Endothelial cell of umbilical vein (primary cell): ENCODE measurements around the gene LRRC53. TPM values are rescaled to one million over a fixed set of nuclear protein-coding genes. Genes with fewer than 3 reads are reported as not detected.

ENCODE experiments used
- BruUV-seq: library from RNA; stranded (reverse); fragments of 400-500 nt; replicated peaks from 2 replicates; lab custom pipeline; 2021; lab: Mats Ljungman, UMichigan
- CTCF ChIA-PET: fragments of 300-600, 350-600 bp; sonication (Branson Sonifier 250); formaldehyde crosslinking; loops from one replicate; lab custom pipeline; 2021; ENCODE audit warnings: antibody characterized with exemption, inconsistent platforms; lab: Charles Lee
- POLR2A ChIA-PET: fragments of 300-600, 350-600 bp; sonication (Branson Sonifier 250); formaldehyde crosslinking; loops from one replicate; lab custom pipeline; 2021; ENCODE audit warnings: antibody characterized with exemption, inconsistent platforms; lab: Charles Lee
- DNase-seq: peaks from one replicate; pipeline ENCODE4 v3.0.0-alpha.2; 2011; ENCODE audit warnings: low read depth, low spot score
- FAIRE-seq: peaks from 2 replicates; lab custom pipeline; 2011; peaks lifted over from hg19 to GRCh38; lab: Jason Lieb, UNC
- H2AFZ ChIP-seq: 2 replicates; pipeline ENCODE4 v1.6.0; 2012; ENCODE audit warnings: low read depth, low read length, control low read depth, inconsistent platforms
- H3K27ac ChIP-seq: 2 replicates; pipeline ENCODE4 v1.5.1; 2011; ENCODE audit warnings: low read depth, mild to moderate bottlenecking, control low read depth, low read length, moderate library complexity; ENCODE audit not compliant: insufficient read depth
- H3K27me3 ChIP-seq, 2 experiments: 2 replicates each; pipeline versions ENCODE4 v1.6.0 to v1.6.1; 2011; ENCODE audit warnings: low read length in 2 of 2, mixed read lengths in 1 of 2; ENCODE audit not compliant: control insufficient read depth in 2 of 2, insufficient read depth in 2 of 2
- H3K36me3 ChIP-seq, 2 experiments: 2 replicates in 1 of 2; 3 replicates in 1 of 2; pipeline ENCODE4 v1.5.1; 2011; ENCODE audit warnings: low read length in 2 of 2, mild to moderate bottlenecking in 1 of 2, moderate library complexity in 1 of 2; ENCODE audit not compliant: control insufficient read depth in 2 of 2, insufficient read depth in 2 of 2; ENCODE audit errors: extremely low read depth in 1 of 2
- H3K4me1 ChIP-seq: 3 replicates; pipeline ENCODE4 v1.5.1; 2011; ENCODE audit warnings: mild to moderate bottlenecking, low read length; ENCODE audit not compliant: control insufficient read depth, insufficient read depth; ENCODE audit errors: extremely low read depth
- H3K4me2 ChIP-seq: 2 replicates; pipeline ENCODE4 v1.6.1; 2011; ENCODE audit warnings: low read length, control low read depth, mixed read lengths; ENCODE audit not compliant: insufficient read depth
- H3K4me3 ChIP-seq, 3 experiments: fragments of 200-600 bp in 1 of 3; sonication (generic), shearing (Covaris generic) in 1 of 3; replicated peaks in 1 of 3; 2 replicates each; pipeline ENCODE4 v1.5.1; 2011 to 2016; ENCODE audit warnings: control low read depth in 3 of 3, low read length in 3 of 3, mild to moderate bottlenecking in 2 of 3, inconsistent platforms in 1 of 3, low read depth in 1 of 3, moderate library complexity in 1 of 3; ENCODE audit not compliant: insufficient read depth in 1 of 3
- H3K79me2 ChIP-seq: 2 replicates; pipeline ENCODE4 v1.6.0; 2012; ENCODE audit warnings: low read length, inconsistent platforms; ENCODE audit not compliant: control insufficient read depth, insufficient read depth
- H3K9ac ChIP-seq: replicated peaks from 2 replicates; pipeline ENCODE3; 2011; ENCODE audit warnings: low read length, control low read depth; ENCODE audit not compliant: insufficient read depth; ENCODE audit errors: extremely low read depth
- H3K9me1 ChIP-seq: replicated peaks from 3 replicates; pipeline ENCODE4 v1.6.0; 2011; ENCODE audit warnings: mild to moderate bottlenecking, low read length; ENCODE audit not compliant: control insufficient read depth, insufficient read depth; ENCODE audit errors: extremely low read depth
- H3K9me3 ChIP-seq: replicated peaks from 2 replicates; pipeline ENCODE4 v1.5.1; 2012; ENCODE audit warnings: low read length, inconsistent platforms; ENCODE audit not compliant: control insufficient read depth, insufficient read depth
- H4K20me1 ChIP-seq: replicated peaks from 2 replicates; pipeline ENCODE3; 2011; ENCODE audit warnings: mild to moderate bottlenecking, low read length; ENCODE audit not compliant: control insufficient read depth, insufficient read depth; ENCODE audit errors: extremely low read depth
- EZH2 ChIP-seq: IDR thresholded peaks from 2 replicates; pipeline ENCODE4 v1.6.1; 2012; ENCODE audit warnings: borderline replicate concordance, low read depth, mild to moderate bottlenecking, moderate library complexity, low read length, inconsistent platforms; ENCODE audit not compliant: severe bottlenecking
- FOS ChIP-seq: IDR thresholded peaks from 2 replicates; pipeline ENCODE4 v1.6.1; 2011; ENCODE audit warnings: mild to moderate bottlenecking, low read length, moderate library complexity, borderline replicate concordance; ENCODE audit not compliant: insufficient read depth
- GATA2 ChIP-seq: IDR thresholded peaks from 2 replicates; pipeline ENCODE4 v1.7.0; 2011; ENCODE audit warnings: low read depth, mild to moderate bottlenecking, moderate library complexity, mixed read lengths, low read length; ENCODE audit not compliant: insufficient read length, insufficient read depth
- JUN ChIP-seq: IDR thresholded peaks from 2 replicates; pipeline ENCODE4 v1.6.1; 2011; ENCODE audit warnings: borderline replicate concordance, low read depth; ENCODE audit not compliant: insufficient read length, insufficient read depth
- MYC ChIP-seq: IDR thresholded peaks from one replicate; pipeline ENCODE4 v1.6.1; 2011; ENCODE audit warnings: mild to moderate bottlenecking, low read depth, low read length
- POLR2A ChIP-seq: IDR thresholded peaks from 2 replicates; pipeline ENCODE4 v1.6.1; 2012; ENCODE audit warnings: low read depth, mild to moderate bottlenecking, control low read depth, low read length
- POLR2AphosphoS5 ChIP-seq: IDR thresholded peaks from 2 replicates; pipeline ENCODE4 v1.6.1; 2012; ENCODE audit warnings: low read depth, mild to moderate bottlenecking, control low read depth, low read length, moderate library complexity; ENCODE audit not compliant: insufficient read depth
- dilution Hi-C: fragments of 300-500 bp; cut with MboI; formaldehyde crosslinking; loops from one replicate; pipeline ENCODE4 v1.15.0; 2019; ENCODE audit warnings: low sequenced_read_pairs; ENCODE audit not compliant: extremely low pct_ligation_motif_present
- intact Hi-C: fragments of 100-400 bp; cut with micrococcal nuclease; formaldehyde crosslinking; loops from one replicate; pipeline ENCODE4 v1.10.0; 2022
- polyA plus RNA-seq, 4 experiments: library from polyadenylated mRNA; depleted of rRNA in 3 of 4; stranded (reverse) in 3 of 4; unstranded in 1 of 4; fragments of >200 nt; gene quantifications; 2 replicates each; pipeline versions ENCODE4 v1.2.1 to v1.2.3, GENCODE V29; 2011 to 2012; ENCODE audit warnings: missing spikeins in 1 of 4
- total RNA-seq: library from RNA; stranded (reverse); gene quantifications from 2 replicates; pipeline ENCODE4 v1.2.3, GENCODE V29; 2021
- TF ChIP-seq, protein P1 (sequence below), 2 donors: IDR thresholded peaks; 1 replicate in 1 of 2; 2 replicates in 1 of 2; pipeline ENCODE4 v1.5.1; 2011; ENCODE audit warnings: low read length in 2 of 2, mild to moderate bottlenecking in 2 of 2, moderate library complexity in 2 of 2, control low read depth in 1 of 2, inconsistent platforms in 1 of 2, low read depth in 1 of 2; ENCODE audit not compliant: insufficient read depth in 1 of 2; ENCODE audit errors: extremely low read depth in 1 of 2
- TF ChIP-seq, protein P2 (sequence below): IDR thresholded peaks from 2 replicates; pipeline ENCODE4 v1.6.1; 2011; ENCODE audit not compliant: insufficient read depth, insufficient read length

The LRRC53 gene
- total and polyA plus RNA-seq, 2 donors (not counting 3 experiments of a cell fraction or from before 2014, with no cell fraction given), result not detected

DNA sequence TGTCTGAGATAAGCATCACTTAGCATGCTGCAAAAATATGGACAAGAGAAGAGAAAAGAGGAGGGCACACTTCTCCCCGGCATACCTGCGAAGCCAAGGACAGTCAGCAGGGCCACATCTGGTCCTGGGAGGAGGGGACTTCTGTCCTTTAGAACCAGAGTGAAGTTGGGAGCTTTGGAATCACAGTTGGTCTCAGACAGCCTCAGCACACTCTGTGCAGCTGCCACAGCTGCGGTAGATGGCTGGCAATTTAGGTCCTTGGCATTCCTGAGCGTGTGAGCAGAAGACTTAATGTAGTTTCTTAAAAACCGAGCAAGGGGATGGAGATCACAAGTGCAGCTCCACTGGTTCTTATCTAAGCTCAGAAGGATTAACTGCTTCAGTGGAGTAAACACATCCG, 32.3 kb downstream of the LRRC53 start:
- H3K79me2 ChIP-seq, result no peaks in the 10 kb centered on the region
- no TSS peak for BruUV-seq
- no peak overlapping the region for H3K9ac ChIP-seq
- intact Hi-C loops (no loop called here), dilution Hi-C loops (no loop called here)
- H3K4me3 ChIP-seq, result no peak overlapping the region
- FAIRE-seq (no peak), DNase-seq (no peak)
- CTCF ChIA-PET, result interaction anchor here (1.8 kb wide), 1 partner anchor 11 kb away, joined by 6 read pairs; no protein-coding TSS in a partner anchor
- H3K9me3 ChIP-seq, result no peaks in the 10 kb centered on the region
- no peaks in the 10 kb centered on the region for H4K20me1 ChIP-seq
- H3K27ac ChIP-seq, result no peak overlapping the region
- H3K27me3 ChIP-seq, result no peaks in the 10 kb centered on the region
- no peaks in the 10 kb centered on the region for H3K9me1 ChIP-seq
- no peaks in the 10 kb centered on the region for H3K4me1 ChIP-seq
- no peak overlapping the region for H3K4me2 ChIP-seq
- TF ChIP-seq, protein P1, sequence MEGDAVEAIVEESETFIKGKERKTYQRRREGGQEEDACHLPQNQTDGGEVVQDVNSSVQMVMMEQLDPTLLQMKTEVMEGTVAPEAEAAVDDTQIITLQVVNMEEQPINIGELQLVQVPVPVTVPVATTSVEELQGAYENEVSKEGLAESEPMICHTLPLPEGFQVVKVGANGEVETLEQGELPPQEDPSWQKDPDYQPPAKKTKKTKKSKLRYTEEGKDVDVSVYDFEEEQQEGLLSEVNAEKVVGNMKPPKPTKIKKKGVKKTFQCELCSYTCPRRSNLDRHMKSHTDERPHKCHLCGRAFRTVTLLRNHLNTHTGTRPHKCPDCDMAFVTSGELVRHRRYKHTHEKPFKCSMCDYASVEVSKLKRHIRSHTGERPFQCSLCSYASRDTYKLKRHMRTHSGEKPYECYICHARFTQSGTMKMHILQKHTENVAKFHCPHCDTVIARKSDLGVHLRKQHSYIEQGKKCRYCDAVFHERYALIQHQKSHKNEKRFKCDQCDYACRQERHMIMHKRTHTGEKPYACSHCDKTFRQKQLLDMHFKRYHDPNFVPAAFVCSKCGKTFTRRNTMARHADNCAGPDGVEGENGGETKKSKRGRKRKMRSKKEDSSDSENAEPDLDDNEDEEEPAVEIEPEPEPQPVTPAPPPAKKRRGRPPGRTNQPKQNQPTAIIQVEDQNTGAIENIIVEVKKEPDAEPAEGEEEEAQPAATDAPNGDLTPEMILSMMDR (IDR thresholded peaks at IDR 0.05; ENCODE audit: extremely low read depth in 1 of 2, insufficient read depth in 1 of 2, low read depth in 1 of 2, low read length in 2 of 2), result no peak
- TF ChIP-seq MYC (no peak), POLR2AphosphoS5 (no peak), GATA2 (no peak), EZH2 (no peak), POLR2A (no peak), FOS (no peak), JUN (no peak)
- TF ChIP-seq, protein P2, sequence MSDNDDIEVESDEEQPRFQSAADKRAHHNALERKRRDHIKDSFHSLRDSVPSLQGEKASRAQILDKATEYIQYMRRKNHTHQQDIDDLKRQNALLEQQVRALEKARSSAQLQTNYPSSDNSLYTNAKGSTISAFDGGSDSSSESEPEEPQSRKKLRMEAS, result no peak
- no peaks in the 10 kb centered on the region for H3K36me3 ChIP-seq
- no peak overlapping the region for H2AFZ ChIP-seq
- POLR2A ChIA-PET, result no interaction called here
